HCT116 (cell line): ENCODE data around the gene AKAP11.

ENCODE experiments used
- CTCF ChIP-seq, 3 experiments: fragments of 200-600 bp in 1 of 3; sonication (generic) in 1 of 3; IDR thresholded peaks in 2 of 3; conservative IDR thresholded peaks in 1 of 3; 2 replicates each; pipeline ENCODE4 v1.5.1; 2012 to 2017; ENCODE audit warnings: low read depth in 2 of 3, low read length in 2 of 3, antibody characterized with exemption in 1 of 3, borderline replicate concordance in 1 of 3, control low read depth in 1 of 3, mild to moderate bottlenecking in 1 of 3, mixed read lengths in 1 of 3, mixed run types in 1 of 3, moderate library complexity in 1 of 3; ENCODE audit not compliant: insufficient read depth in 1 of 3
- JUND ChIP-seq: IDR thresholded peaks from 2 replicates; pipeline ENCODE4 v1.6.1; 2012
- SP1 ChIP-seq: IDR thresholded peaks from 2 replicates; pipeline ENCODE4 v1.6.1; 2012; ENCODE audit warnings: low read depth

DNA sequence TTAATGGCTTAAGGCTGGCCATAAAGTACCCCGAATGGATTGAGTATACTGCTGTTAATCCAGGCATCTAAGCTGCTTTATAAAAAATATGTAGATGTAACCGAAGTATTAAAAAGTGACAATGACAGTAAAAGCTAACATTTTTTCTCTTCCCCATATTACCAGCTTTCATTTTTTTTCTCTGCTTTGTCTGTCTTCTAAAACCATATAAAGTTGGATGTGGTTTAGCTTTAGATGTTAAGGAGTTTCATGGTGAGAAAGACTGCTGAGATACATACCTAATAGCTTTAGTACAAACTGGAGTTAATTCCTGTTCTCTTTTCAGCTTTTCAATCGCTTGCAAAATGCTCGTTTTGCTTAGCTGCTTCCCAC is 838 bp downstream of the AKAP11 start:
- TF ChIP-seq CTCF (IDR thresholded peaks at IDR 0.05 in 2 of 3, conservative IDR thresholded peaks at IDR 0.05 in 1 of 3; ENCODE audit: borderline replicate concordance in 1 of 3, insufficient read depth in 1 of 3, low read depth in 2 of 3, low read length in 2 of 3): no peak
- TF ChIP-seq SP1: no peak
- TF ChIP-seq JUND: no peak
